ENCODE results near the gene COPZ1. TPM values are rescaled to one million over a fixed set of nuclear protein-coding genes. Genes with fewer than 3 reads are reported as not detected.

COPZ1 gene
- total and polyA plus RNA-seq, 2 donors (not counting 1 experiment from before 2014, with no cell fraction given): 97.9 to 305 TPM

GRCh38 chr12:54395545-54395944 is 70.6 kb downstream of the COPZ1 start:
- no peak overlapping the region for H3K27ac ChIP-seq (ENCODE audit: insufficient read depth, low read length)
- H3K4me1 ChIP-seq (ENCODE audit: control insufficient read depth, extremely low read depth, insufficient read depth, low read length): no peaks in the 10 kb centered on the region
- H3K36me3 ChIP-seq (ENCODE audit: control insufficient read depth, insufficient read depth, low read length): peaks cover 29% of the 10 kb centered on the region
- TF ChIP-seq CTCF (conservative IDR thresholded peaks at IDR 0.05 in 1 of 2, IDR thresholded peaks at IDR 0.05 in 1 of 2; ENCODE audit: low read depth in 1 of 2, low read length in 2 of 2): no peak
- no peak for TF ChIP-seq EZH2 (IDR thresholded peaks at IDR 0.05; ENCODE audit: low read length, missing control alignments)
- H3K4me3 ChIP-seq (replicated peaks in 1 of 4; ENCODE audit: control extremely low read depth in 1 of 4, insufficient read depth in 1 of 4, low read depth in 3 of 4, low read length in 4 of 4): no peak overlapping the region
- no peaks in the 10 kb centered on the region for H3K79me2 ChIP-seq (ENCODE audit: control insufficient read depth, insufficient read depth, low read length)
- no peak overlapping the region for H2AFZ ChIP-seq (ENCODE audit: low read length)
- H3K4me2 ChIP-seq (ENCODE audit: extremely low read depth, insufficient read depth, low read length): no peak overlapping the region
- H4K20me1 ChIP-seq (ENCODE audit: control insufficient read depth, extremely low read depth, insufficient read depth, low read length): no peaks in the 10 kb centered on the region
- no peaks in the 10 kb centered on the region for H3K27me3 ChIP-seq (ENCODE audit: control insufficient read depth, insufficient read depth, low read length)
- no peaks in the 10 kb centered on the region for H3K9me3 ChIP-seq (ENCODE audit: control insufficient read depth, insufficient read depth, low read depth, low read length)
- no peak for DNase-seq (ENCODE audit: low read depth in 2 of 2)
- no peak overlapping the region for H3K9ac ChIP-seq (ENCODE audit: insufficient read depth, low read length)

- Histone ChIP-seq H2AFZ (ENCODE audit: low read length) (no peak overlapping the region), H3K27me3 (ENCODE audit: control insufficient read depth, insufficient read depth, low read length) (no peaks in the 10 kb centered on the region), H3K4me2 (ENCODE audit: extremely low read depth, insufficient read depth, low read length) (no peak overlapping the region), H3K79me2 (ENCODE audit: control insufficient read depth, insufficient read depth, low read length) (no peaks in the 10 kb centered on the region), H3K36me3 (ENCODE audit: control insufficient read depth, insufficient read depth, low read length) (peaks cover 45% of the 10 kb centered on the region), H3K9me3 (ENCODE audit: control insufficient read depth, insufficient read depth, low read depth, low read length) (no peaks in the 10 kb centered on the region), H3K4me3 (replicated peaks in 1 of 4; ENCODE audit: control extremely low read depth in 1 of 4, insufficient read depth in 1 of 4, low read depth in 3 of 4, low read length in 4 of 4) (no peak overlapping the region), H3K27ac (ENCODE audit: insufficient read depth, low read length) (no peak overlapping the region), H3K4me1 (ENCODE audit: control insufficient read depth, extremely low read depth, insufficient read depth, low read length) (no peaks in the 10 kb centered on the region), H4K20me1 (ENCODE audit: control insufficient read depth, extremely low read depth, insufficient read depth, low read length) (no peaks in the 10 kb centered on the region), H3K9ac (ENCODE audit: insufficient read depth, low read length) (no peak overlapping the region)
- no peak for TF ChIP-seq CTCF (conservative IDR thresholded peaks at IDR 0.05 in 1 of 2, IDR thresholded peaks at IDR 0.05 in 1 of 2; ENCODE audit: low read depth in 1 of 2, low read length in 2 of 2)
- TF ChIP-seq EZH2 (IDR thresholded peaks at IDR 0.05; ENCODE audit: low read length, missing control alignments): no peak
- DNase-seq (ENCODE audit: low read depth in 2 of 2): no peak
These were observed 72.2 kb downstream of the COPZ1 start for GRCh38 chr12:54397157-54397556.

- no peaks in the 10 kb centered on the region for H3K79me2 ChIP-seq (ENCODE audit: control insufficient read depth, insufficient read depth, low read length)
- no peaks in the 10 kb centered on the region for H4K20me1 ChIP-seq (ENCODE audit: control insufficient read depth, extremely low read depth, insufficient read depth, low read length)
- H3K9me3 ChIP-seq (ENCODE audit: control insufficient read depth, insufficient read depth, low read depth, low read length): no peaks in the 10 kb centered on the region
- H3K9ac ChIP-seq (ENCODE audit: insufficient read depth, low read length): no peak overlapping the region
- no peak overlapping the region for H3K4me3 ChIP-seq (replicated peaks in 1 of 4; ENCODE audit: control extremely low read depth in 1 of 4, insufficient read depth in 1 of 4, low read depth in 3 of 4, low read length in 4 of 4)
- H3K4me2 ChIP-seq (ENCODE audit: extremely low read depth, insufficient read depth, low read length): no peak overlapping the region
- H3K36me3 ChIP-seq (ENCODE audit: control insufficient read depth, insufficient read depth, low read length): peaks cover 49% of the 10 kb centered on the region
- H2AFZ ChIP-seq (ENCODE audit: low read length): no peak overlapping the region
- H3K27me3 ChIP-seq (ENCODE audit: control insufficient read depth, insufficient read depth, low read length): no peaks in the 10 kb centered on the region
- TF ChIP-seq CTCF (conservative IDR thresholded peaks at IDR 0.05 in 1 of 2, IDR thresholded peaks at IDR 0.05 in 1 of 2; ENCODE audit: low read depth in 1 of 2, low read length in 2 of 2) (no peak), EZH2 (IDR thresholded peaks at IDR 0.05; ENCODE audit: low read length, missing control alignments) (no peak)
- no peaks in the 10 kb centered on the region for H3K4me1 ChIP-seq (ENCODE audit: control insufficient read depth, extremely low read depth, insufficient read depth, low read length)
- no peak for DNase-seq (ENCODE audit: low read depth in 2 of 2)
- H3K27ac ChIP-seq (ENCODE audit: insufficient read depth, low read length): no peak overlapping the region
These were observed 73.3 kb downstream of the COPZ1 start for GRCh38 chr12:54398218-54398617.
